Retina (tissue), 1 donor: ENCODE results near the gene SLC25A6.
"Not testable (repeated sequence)": the region's sequence is repeated elsewhere in the genome, so short reads cannot be mapped to it uniquely, and the experiment has no call there.

Experiments
- DNase-seq: peaks from one replicate; pipeline ENCODE4 v3.0.0-alpha.2; 2016

Gene SLC25A6

DNA sequence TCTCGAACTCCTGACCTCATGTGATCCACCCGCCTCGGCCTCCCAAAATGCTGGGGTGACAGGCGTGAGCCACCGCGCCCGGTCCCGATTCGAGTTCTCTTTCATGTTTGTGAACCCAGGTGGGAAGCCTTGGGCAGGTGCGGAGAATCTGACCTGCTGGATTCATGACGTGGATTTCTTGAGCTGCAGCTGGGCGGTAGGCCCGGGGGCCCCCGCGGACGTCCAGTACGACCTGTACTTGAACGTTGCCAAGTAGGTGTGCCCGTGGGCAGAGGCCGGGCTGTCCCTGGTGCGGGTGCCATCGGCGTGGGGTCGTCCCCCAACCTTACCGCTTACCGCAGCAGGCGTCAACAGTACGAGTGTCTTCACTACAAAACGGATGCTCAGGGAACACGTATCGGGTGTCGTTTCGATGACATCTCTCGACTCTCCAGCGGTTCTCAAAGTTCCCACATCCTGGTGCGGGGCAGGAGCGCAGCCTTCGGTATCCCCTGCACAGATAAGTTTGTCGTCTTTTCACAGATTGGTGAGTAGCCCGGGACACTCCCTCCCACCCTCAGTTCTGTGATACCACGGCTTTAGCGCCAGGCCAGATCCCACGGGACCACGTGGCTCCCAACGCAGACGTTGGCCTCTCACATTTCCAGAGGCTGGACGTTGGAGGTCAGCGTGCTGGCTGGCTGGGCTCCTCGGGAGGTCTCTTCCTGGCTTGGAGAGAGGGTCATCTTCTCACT is 39.8 kb downstream of the SLC25A6 start:
- DNase-seq, result no peak

DNA sequence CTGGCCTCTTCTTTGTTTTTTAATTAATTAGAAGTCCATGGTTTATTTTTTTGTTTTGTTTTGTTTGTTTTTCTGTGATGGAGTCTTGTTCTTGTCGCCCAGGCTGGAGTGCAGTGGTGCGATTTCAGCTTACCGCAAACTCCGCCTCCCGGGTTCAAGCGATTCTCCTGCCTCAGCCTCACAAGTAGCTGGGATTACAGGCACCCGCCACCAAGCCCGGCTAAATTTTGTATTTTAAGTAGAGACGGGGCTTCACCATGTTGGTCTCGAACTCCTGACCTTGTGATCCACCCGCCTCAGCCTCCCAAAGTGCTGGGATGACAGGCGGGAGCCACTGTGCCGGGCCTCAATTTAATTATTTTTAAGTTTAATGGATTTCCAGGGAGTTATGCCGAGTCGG is 42.3 kb downstream of the SLC25A6 start:
- DNase-seq, result not testable (repeated sequence)

DNA sequence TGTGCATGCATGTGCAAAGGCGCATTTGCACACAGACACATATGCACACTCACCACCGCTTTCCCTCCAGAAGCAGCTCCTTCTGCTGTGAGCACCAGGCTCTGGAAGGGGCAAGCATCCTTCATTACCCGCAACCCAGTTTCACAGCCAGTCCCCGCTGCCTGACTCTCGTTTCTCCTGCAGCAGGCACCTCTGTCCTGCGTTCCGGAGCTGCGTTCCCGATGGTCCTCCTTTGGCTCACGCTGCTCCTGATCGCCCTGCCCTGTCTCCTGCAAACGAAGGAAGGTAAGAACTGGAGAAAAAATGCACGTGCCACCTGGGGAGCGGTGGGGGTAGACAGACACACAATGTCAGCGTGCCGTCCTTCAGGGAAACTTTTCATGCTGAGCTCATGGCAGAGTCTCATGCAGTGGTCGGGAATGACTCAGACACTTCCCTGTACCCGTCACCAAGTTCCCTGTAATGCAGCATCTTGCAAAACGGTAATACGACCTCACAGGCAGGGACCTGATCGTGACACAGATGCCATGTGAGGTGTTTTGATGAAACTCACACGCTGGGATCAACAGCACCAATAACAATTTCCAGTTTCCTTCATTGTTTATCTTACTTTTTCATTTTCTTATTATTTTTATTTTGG is 50.2 kb downstream of the SLC25A6 start:
- DNase-seq, result no peak

DNA sequence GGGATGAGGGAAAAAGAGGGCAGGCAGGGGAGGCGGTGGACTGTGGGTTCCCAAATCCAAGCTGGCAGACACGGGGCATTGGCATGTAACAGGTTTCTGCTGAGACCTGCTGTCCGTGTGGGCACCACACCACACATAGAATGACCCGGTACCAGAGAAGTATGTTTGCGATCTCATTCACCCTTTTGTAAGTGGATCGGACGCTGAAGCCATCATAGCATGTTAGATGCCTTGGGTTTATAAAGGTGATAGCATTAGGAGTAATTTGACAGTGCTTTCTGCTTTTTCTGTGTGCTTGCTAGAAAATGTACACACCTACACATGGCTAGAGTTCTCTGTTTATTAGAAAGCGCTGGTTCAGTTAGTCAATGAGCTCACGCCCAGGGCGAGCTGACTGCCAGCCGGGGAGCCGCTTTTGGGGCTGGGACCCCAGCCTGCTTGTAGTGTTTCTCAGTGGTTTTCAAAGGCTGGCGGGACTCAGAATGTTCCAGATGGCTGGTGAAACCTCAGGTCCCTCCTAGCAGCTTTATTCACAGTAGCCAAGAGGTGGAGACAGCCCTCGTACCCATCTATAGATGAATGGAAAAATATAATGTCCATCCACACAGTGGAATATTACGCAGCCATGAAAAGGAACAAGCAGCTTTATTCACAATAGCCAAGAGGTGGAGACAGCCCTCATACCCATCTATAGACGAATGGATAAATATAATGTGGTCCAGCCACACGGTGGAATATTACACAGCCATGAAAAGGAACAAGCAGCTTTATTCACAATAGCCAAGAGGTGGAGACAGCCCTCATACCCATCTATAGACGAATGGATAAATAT is 54.7 kb downstream of the SLC25A6 start:
- no peak for DNase-seq

DNA sequence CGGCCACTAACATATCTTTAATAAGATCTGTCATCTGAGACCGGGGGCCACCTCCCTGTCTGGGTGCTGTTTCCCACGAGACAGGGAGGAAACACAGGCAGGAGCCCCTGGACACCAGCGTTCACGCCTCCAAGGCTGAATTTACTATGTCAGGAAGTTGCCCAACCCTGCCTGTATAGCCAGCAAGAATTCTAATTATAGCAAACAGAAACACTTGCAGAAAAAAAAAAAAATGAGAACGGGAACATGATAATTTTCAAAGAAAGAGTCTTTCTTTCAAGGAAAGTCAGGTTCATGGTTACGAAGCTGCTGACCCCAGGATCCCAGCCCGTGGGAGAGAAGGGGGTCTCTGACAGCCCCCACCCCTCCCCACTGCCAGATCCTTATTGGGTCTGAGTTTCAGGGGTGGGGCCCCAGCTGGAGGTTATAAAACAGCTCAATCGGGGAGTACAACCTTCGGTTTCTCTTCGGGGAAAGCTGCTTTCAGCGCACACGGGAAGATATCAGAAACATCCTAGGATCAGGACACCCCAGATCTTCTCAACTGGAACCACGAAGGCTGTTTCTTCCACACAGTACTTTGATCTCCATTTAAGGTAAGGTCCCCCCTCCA is 55.5 kb downstream of the SLC25A6 start, which contains the start of gene IL3RA:
TSS of gene IL3RA (plus strand) at position 455 of the 613 bp plus-strand sequence. CDS start 4,981 bp downstream, outside the sequence.
- no peak for DNase-seq
